ENCODE results near the gene SNAP91.
"Not testable (repeated sequence)": the region's sequence is repeated elsewhere in the genome, so short reads cannot be mapped to it uniquely, and the experiment has no call there.

The SNAP91 gene

GRCh38 chr6:83594941-83595340 lies 114.0 kb downstream of the SNAP91 start:
- no peaks in the 10 kb centered on the region for H3K27me3 ChIP-seq (ENCODE audit: control insufficient read depth, insufficient read depth, low read length)
- H3K4me3 ChIP-seq (ENCODE audit: low read depth, low read length) = no peak overlapping the region

GRCh38 chr6:83593395-83593785 lies 115.5 kb downstream of the SNAP91 start:
- Histone ChIP-seq H3K27me3 (ENCODE audit: control insufficient read depth, insufficient read depth, low read length) (no peaks in the 10 kb centered on the region), H3K4me3 (ENCODE audit: low read depth, low read length) (no peak overlapping the region), H3K36me3 (ENCODE audit: control insufficient read depth, insufficient read depth, low read length) (no peaks in the 10 kb centered on the region), H3K9ac (ENCODE audit: low read length) (no peak overlapping the region), H3K4me1 (ENCODE audit: control insufficient read depth, insufficient read depth, low read length) (no peaks in the 10 kb centered on the region), H3K9me3 (ENCODE audit: control insufficient read depth, insufficient read depth, low read depth, low read length) (no peaks in the 10 kb centered on the region), H3K27ac (ENCODE audit: low read depth, low read length) (no peak overlapping the region)

More at GRCh38 chr6:83594941-83595340, 114.0 kb downstream of the SNAP91 start:
- Histone ChIP-seq H3K9me3 (ENCODE audit: control insufficient read depth, insufficient read depth, low read depth, low read length) (no peaks in the 10 kb centered on the region), H3K4me1 (ENCODE audit: control insufficient read depth, insufficient read depth, low read length) (no peaks in the 10 kb centered on the region), H3K27ac (ENCODE audit: low read depth, low read length) (no peak overlapping the region), H3K36me3 (ENCODE audit: control insufficient read depth, insufficient read depth, low read length) (no peaks in the 10 kb centered on the region), H3K9ac (ENCODE audit: low read length) (no peak overlapping the region)

GRCh38 chr6:83592770-83593394 lies 116.0 kb downstream of the SNAP91 start:
- H3K27me3 ChIP-seq (ENCODE audit: control insufficient read depth, insufficient read depth, low read length) = no peaks in the 10 kb centered on the region
- H3K9me3 ChIP-seq (ENCODE audit: control insufficient read depth, insufficient read depth, low read depth, low read length) = no peaks in the 10 kb centered on the region
- no peaks in the 10 kb centered on the region for H3K4me1 ChIP-seq (ENCODE audit: control insufficient read depth, insufficient read depth, low read length)
- no peak overlapping the region for H3K9ac ChIP-seq (ENCODE audit: low read length)
- no peaks in the 10 kb centered on the region for H3K36me3 ChIP-seq (ENCODE audit: control insufficient read depth, insufficient read depth, low read length)
- no peak overlapping the region for H3K27ac ChIP-seq (ENCODE audit: low read depth, low read length)
- H3K4me3 ChIP-seq (ENCODE audit: low read depth, low read length) = no peak overlapping the region

GRCh38 chr6:83590416-83590815 lies 118.5 kb downstream of the SNAP91 start:
- Histone ChIP-seq H3K4me1 (ENCODE audit: control insufficient read depth, insufficient read depth, low read length) (no peaks in the 10 kb centered on the region), H3K27ac (ENCODE audit: low read depth, low read length) (no peak overlapping the region), H3K9me3 (ENCODE audit: control insufficient read depth, insufficient read depth, low read depth, low read length) (no peaks in the 10 kb centered on the region), H3K9ac (ENCODE audit: low read length) (no peak overlapping the region), H3K4me3 (ENCODE audit: low read depth, low read length) (no peak overlapping the region), H3K27me3 (ENCODE audit: control insufficient read depth, insufficient read depth, low read length) (no peaks in the 10 kb centered on the region), H3K36me3 (ENCODE audit: control insufficient read depth, insufficient read depth, low read length) (no peaks in the 10 kb centered on the region)

- no peaks in the 10 kb centered on the region for H3K36me3 ChIP-seq (ENCODE audit: control insufficient read depth, insufficient read depth, low read length)
- H3K9ac ChIP-seq (ENCODE audit: low read length) = no peak overlapping the region
- H3K9me3 ChIP-seq (ENCODE audit: control insufficient read depth, insufficient read depth, low read depth, low read length) = no peaks in the 10 kb centered on the region
- H3K4me1 ChIP-seq (ENCODE audit: control insufficient read depth, insufficient read depth, low read length) = no peaks in the 10 kb centered on the region
- no peaks in the 10 kb centered on the region for H3K27me3 ChIP-seq (ENCODE audit: control insufficient read depth, insufficient read depth, low read length)
- no peak overlapping the region for H3K27ac ChIP-seq (ENCODE audit: low read depth, low read length)
- H3K4me3 ChIP-seq (ENCODE audit: low read depth, low read length) = no peak overlapping the region
These were observed 119.8 kb downstream of the SNAP91 start for GRCh38 chr6:83589076-83589475.

GRCh38 chr6:83578057-83578456 lies 130.8 kb downstream of the SNAP91 start:
- H3K4me1 ChIP-seq (ENCODE audit: control insufficient read depth, insufficient read depth, low read length) = no peaks in the 10 kb centered on the region
- no peaks in the 10 kb centered on the region for H3K36me3 ChIP-seq (ENCODE audit: control insufficient read depth, insufficient read depth, low read length)
- no peak overlapping the region for H3K9ac ChIP-seq (ENCODE audit: low read length)
- no peak overlapping the region for H3K4me3 ChIP-seq (ENCODE audit: low read depth, low read length)
- no peaks in the 10 kb centered on the region for H3K27me3 ChIP-seq (ENCODE audit: control insufficient read depth, insufficient read depth, low read length)
- H3K27ac ChIP-seq (ENCODE audit: low read depth, low read length) = no peak overlapping the region
- no peaks in the 10 kb centered on the region for H3K9me3 ChIP-seq (ENCODE audit: control insufficient read depth, insufficient read depth, low read depth, low read length)

GRCh38 chr6:83574783-83575182 lies 134.1 kb downstream of the SNAP91 start:
- Histone ChIP-seq H3K4me3 (ENCODE audit: low read depth, low read length) (no peak overlapping the region), H3K27ac (ENCODE audit: low read depth, low read length) (no peak overlapping the region), H3K4me1 (ENCODE audit: control insufficient read depth, insufficient read depth, low read length) (no peaks in the 10 kb centered on the region), H3K36me3 (ENCODE audit: control insufficient read depth, insufficient read depth, low read length) (no peaks in the 10 kb centered on the region), H3K9ac (ENCODE audit: low read length) (no peak overlapping the region), H3K27me3 (ENCODE audit: control insufficient read depth, insufficient read depth, low read length) (no peaks in the 10 kb centered on the region), H3K9me3 (ENCODE audit: control insufficient read depth, insufficient read depth, low read depth, low read length) (0 out of 2 replicates have a peak, but pooled peaks cover 1% of the 10 kb centered on the region)

GRCh38 chr6:83571663-83572185 lies 137.2 kb downstream of the SNAP91 start:
- not testable (repeated sequence) for H3K27me3 ChIP-seq (ENCODE audit: control insufficient read depth, insufficient read depth, low read length); H3K9me3 ChIP-seq (ENCODE audit: control insufficient read depth, insufficient read depth, low read depth, low read length); H3K9ac ChIP-seq (ENCODE audit: low read length); H3K27ac ChIP-seq (ENCODE audit: low read depth, low read length); H3K36me3 ChIP-seq (ENCODE audit: control insufficient read depth, insufficient read depth, low read length); H3K4me1 ChIP-seq (ENCODE audit: control insufficient read depth, insufficient read depth, low read length); H3K4me3 ChIP-seq (ENCODE audit: low read depth, low read length)

GRCh38 chr6:83558975-83559374 lies 149.9 kb downstream of the SNAP91 start:
- Histone ChIP-seq H3K36me3 (ENCODE audit: control insufficient read depth, insufficient read depth, low read length) (no peaks in the 10 kb centered on the region), H3K4me1 (ENCODE audit: control insufficient read depth, insufficient read depth, low read length) (peaks cover 7% of the 10 kb centered on the region), H3K27ac (ENCODE audit: low read depth, low read length) (no peak overlapping the region), H3K9me3 (ENCODE audit: control insufficient read depth, insufficient read depth, low read depth, low read length) (no peaks in the 10 kb centered on the region), H3K4me3 (ENCODE audit: low read depth, low read length) (no peak overlapping the region), H3K9ac (ENCODE audit: low read length) (no peak overlapping the region), H3K27me3 (ENCODE audit: control insufficient read depth, insufficient read depth, low read length) (no peaks in the 10 kb centered on the region)

- Histone ChIP-seq H3K4me3 (ENCODE audit: low read depth, low read length) (no peak overlapping the region), H3K36me3 (ENCODE audit: control insufficient read depth, insufficient read depth, low read length) (no peaks in the 10 kb centered on the region), H3K9ac (ENCODE audit: low read length) (no peak overlapping the region), H3K9me3 (ENCODE audit: control insufficient read depth, insufficient read depth, low read depth, low read length) (no peaks in the 10 kb centered on the region), H3K27me3 (ENCODE audit: control insufficient read depth, insufficient read depth, low read length) (no peaks in the 10 kb centered on the region), H3K27ac (ENCODE audit: low read depth, low read length) (no peak overlapping the region), H3K4me1 (ENCODE audit: control insufficient read depth, insufficient read depth, low read length) (peaks cover 7% of the 10 kb centered on the region)
These were observed 152.0 kb downstream of the SNAP91 start for GRCh38 chr6:83556871-83557270.

GRCh38 chr6:83551748-83552147 lies 157.2 kb downstream of the SNAP91 start:
- H3K9me3 ChIP-seq (ENCODE audit: control insufficient read depth, insufficient read depth, low read depth, low read length); H3K27me3 ChIP-seq (ENCODE audit: control insufficient read depth, insufficient read depth, low read length); H3K4me3 ChIP-seq (ENCODE audit: low read depth, low read length); H3K27ac ChIP-seq (ENCODE audit: low read depth, low read length); H3K4me1 ChIP-seq (ENCODE audit: control insufficient read depth, insufficient read depth, low read length); H3K36me3 ChIP-seq (ENCODE audit: control insufficient read depth, insufficient read depth, low read length); H3K9ac ChIP-seq (ENCODE audit: low read length): not testable (repeated sequence)

Measured in HUES6 (cell line).